Karpas-422 (cell line): ENCODE results near the gene RASSF3. TPM values are rescaled to one million over a fixed set of nuclear protein-coding genes. Genes with fewer than 3 reads are reported as not detected.

Source experiments
- DNase-seq: peaks from one replicate; pipeline ENCODE4 v3.0.0-alpha.2; 2015
- H2AFZ ChIP-seq: fragments of 200-600 bp; sonication (generic); 2 replicates; pipeline ENCODE4 v1.6.1; 2014; ENCODE audit warnings: antibody characterized with exemption, low read length, mixed read lengths
- H3K27ac ChIP-seq: fragments of 200-600 bp; sonication (generic); 2 replicates; pipeline ENCODE4 v1.5.1; 2014; ENCODE audit warnings: mild to moderate bottlenecking, low read length, moderate library complexity
- H3K27me3 ChIP-seq: fragments of 200-600 bp; sonication (generic); 2 replicates; pipeline ENCODE4 v1.6.1; 2014; ENCODE audit warnings: low read length, mixed read lengths
- H3K36me3 ChIP-seq: fragments of 200-600 bp; sonication (generic); 2 replicates; pipeline ENCODE4 v1.6.1; 2014; ENCODE audit warnings: low read length, mixed read lengths; ENCODE audit not compliant: insufficient read depth
- H3K4me1 ChIP-seq: fragments of 200-600 bp; sonication (generic); 2 replicates; pipeline ENCODE4 v1.6.1; 2014; ENCODE audit warnings: mild to moderate bottlenecking, low read length, mixed read lengths
- H3K4me2 ChIP-seq: fragments of 200-600 bp; sonication (generic); 2 replicates; pipeline ENCODE4 v1.6.1; 2014; ENCODE audit warnings: low read length, low read depth, mild to moderate bottlenecking; ENCODE audit not compliant: poor library complexity, severe bottlenecking
- H3K4me3 ChIP-seq: fragments of 200-600 bp; sonication (generic); 2 replicates; pipeline ENCODE4 v1.5.1; 2014; ENCODE audit warnings: mild to moderate bottlenecking, antibody characterized with exemption, low read length, mixed read lengths
- H3K79me2 ChIP-seq: fragments of 200-600 bp; sonication (generic); 2 replicates; pipeline ENCODE4 v1.6.1; 2014; ENCODE audit warnings: mild to moderate bottlenecking, low read length, mixed read lengths
- H3K9ac ChIP-seq: fragments of 200-600 bp; sonication (generic); 2 replicates; pipeline ENCODE4 v1.6.0; 2014; ENCODE audit warnings: low read length
- H3K9me2 ChIP-seq: fragments of 200-600 bp; sonication (generic), shearing (Covaris generic); replicated peaks from 2 replicates; pipeline ENCODE4 v1.6.0; 2014; ENCODE audit warnings: mild to moderate bottlenecking, low read length, moderate library complexity; ENCODE audit not compliant: insufficient read depth
- H3K9me3 ChIP-seq: fragments of 300-700, 200-600 bp; sonication (generic); 2 replicates; pipeline ENCODE4 v1.6.1; 2014; ENCODE audit warnings: low read length, mixed read lengths
- H4K20me1 ChIP-seq: fragments of 200-600 bp; sonication (generic); 2 replicates; pipeline ENCODE4 v1.6.1; 2014; ENCODE audit warnings: mild to moderate bottlenecking, antibody characterized with exemption, low read length, low read depth; ENCODE audit not compliant: insufficient read depth
- total RNA-seq: library from RNA; depleted of rRNA; stranded (reverse); fragments of >200 nt; shearing (Covaris generic); gene quantifications from 2 replicates; pipeline ENCODE4 v1.2.3, GENCODE V29; 2014; ENCODE audit warnings: low replicate concordance

Gene RASSF3
- total RNA-seq, 1 experiment from 2014 or later = 21.5 TPM

DNA sequence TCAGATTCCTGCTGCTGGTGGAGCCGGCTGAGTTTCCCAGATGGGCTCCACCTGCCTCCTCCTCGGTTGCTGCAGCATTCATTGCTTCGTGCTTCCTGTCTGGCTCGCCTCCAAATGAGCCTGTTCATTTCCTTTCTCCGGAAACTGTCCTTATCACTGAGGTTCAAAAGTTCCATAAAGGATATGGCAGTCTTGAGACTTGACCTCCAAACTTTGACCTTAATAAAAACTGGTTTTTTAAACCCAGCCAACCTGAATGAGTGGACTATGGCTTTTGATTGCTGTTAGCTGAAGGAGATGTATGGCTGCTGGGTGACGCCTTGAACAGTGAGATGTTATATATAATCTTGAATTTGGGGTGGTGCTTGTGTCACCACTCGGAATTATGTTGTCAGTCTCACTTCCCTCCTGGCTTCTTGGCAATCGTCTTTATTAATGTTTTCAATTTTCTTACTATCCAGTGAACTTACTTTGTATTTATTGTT, 62.7 kb downstream of the RASSF3 start:
- Histone ChIP-seq H3K79me2 (peaks cover 94% of the 10 kb centered on the region), H3K4me1 (peaks cover 84% of the 10 kb centered on the region), H3K9me2 (no peaks in the 10 kb centered on the region), H3K9ac (peak overlapping the region; percentile 26; the same call in 1 of the 2 replicates), H3K4me3 (0 out of 2 replicates have a peak overlapping the region, but pooled peaks have one; percentile 7), H2AFZ (no peak overlapping the region), H3K4me2 (peak overlapping the region; percentile 45), H3K9me3 (no peaks in the 10 kb centered on the region), H4K20me1 (peaks cover 5% of the 10 kb centered on the region; the same call in 1 of the 2 replicates), H3K27ac (peak overlapping the region; percentile 81), H3K36me3 (no peaks in the 10 kb centered on the region), H3K27me3 (no peaks in the 10 kb centered on the region)
- no peak for DNase-seq

DNA sequence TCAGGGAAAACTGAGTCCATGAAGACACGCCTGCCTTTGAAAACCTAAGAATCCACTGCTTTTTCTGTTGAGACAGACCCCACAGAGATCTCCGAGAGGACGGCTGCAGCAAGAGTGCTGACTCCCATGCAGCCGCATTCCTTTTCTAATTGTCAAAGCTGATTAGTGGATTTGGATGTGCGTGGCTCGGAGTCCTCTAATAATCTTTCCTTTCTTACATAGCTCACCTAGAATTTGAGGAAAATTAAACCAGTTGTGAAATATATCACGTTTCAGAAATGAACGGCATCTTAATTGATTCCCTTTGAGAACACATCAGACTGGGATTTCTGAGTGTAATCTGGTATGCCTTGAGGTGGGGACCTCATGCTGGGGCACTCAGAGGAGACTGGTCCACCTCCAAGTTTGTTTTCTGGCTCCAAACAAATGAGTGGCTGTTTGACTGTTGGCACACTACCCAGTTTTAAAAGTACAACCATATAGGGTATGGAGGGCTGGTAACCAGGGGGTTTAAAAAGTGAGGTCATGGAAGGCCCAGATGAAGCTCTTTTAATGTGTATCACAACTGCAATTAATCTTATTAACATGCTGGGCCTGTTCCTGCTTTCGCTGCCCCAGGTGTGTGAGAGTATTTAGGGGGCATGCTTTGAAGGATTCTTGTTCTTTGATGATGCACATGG, 63.3 kb downstream of the RASSF3 start:
- no peak overlapping the region for H2AFZ ChIP-seq
- DNase-seq = peak; percentile 56
- peak overlapping the region; percentile 11; the same call in 1 of the 2 replicates for H3K4me3 ChIP-seq
- peak overlapping the region; percentile 25 for H3K9ac ChIP-seq
- H3K4me2 ChIP-seq = peak overlapping the region; percentile 45
- peak overlapping the region; percentile 81 for H3K27ac ChIP-seq
- peaks cover 80% of the 10 kb centered on the region for H3K4me1 ChIP-seq
- peaks cover 94% of the 10 kb centered on the region for H3K79me2 ChIP-seq
- no peaks in the 10 kb centered on the region for H3K27me3 ChIP-seq
- H3K9me2 ChIP-seq = no peaks in the 10 kb centered on the region
- H3K9me3 ChIP-seq = no peaks in the 10 kb centered on the region
- H3K36me3 ChIP-seq = no peaks in the 10 kb centered on the region
- H4K20me1 ChIP-seq = peaks cover 6% of the 10 kb centered on the region

DNA sequence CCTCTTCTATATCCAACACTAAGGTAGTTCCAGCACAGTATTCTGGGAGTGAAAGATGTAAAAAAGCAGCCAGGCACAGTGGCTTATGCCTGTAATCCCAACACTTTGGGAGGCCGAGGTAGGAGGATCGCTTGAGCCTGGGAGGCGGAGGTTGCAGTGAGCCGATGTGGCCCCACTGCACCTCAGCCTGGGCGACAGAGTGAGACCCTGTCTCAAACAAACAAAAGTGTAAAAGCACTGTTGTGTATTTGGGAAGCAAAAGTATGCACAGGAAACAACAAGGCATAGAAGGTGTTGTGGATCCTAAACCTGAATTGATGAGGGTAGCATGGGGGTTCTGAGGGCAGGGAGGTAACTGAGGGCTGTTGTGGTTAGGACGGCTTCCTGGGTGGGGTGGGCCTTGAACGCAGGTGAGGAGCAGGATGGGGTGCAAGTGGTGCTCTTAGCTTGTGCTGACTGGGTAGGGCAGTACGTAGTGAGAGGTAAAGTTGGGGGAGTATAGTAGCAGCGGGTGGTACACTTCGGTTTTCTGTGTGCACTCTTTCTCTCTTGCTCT, 64.2 kb downstream of the RASSF3 start:
- no peak for DNase-seq
- Histone ChIP-seq H3K27ac (peak overlapping the region; percentile 81), H2AFZ (no peak overlapping the region), H3K9me2 (no peaks in the 10 kb centered on the region), H3K9ac (no peak overlapping the region), H3K36me3 (no peaks in the 10 kb centered on the region), H3K4me3 (no peak overlapping the region), H3K4me2 (no peak overlapping the region), H3K9me3 (no peaks in the 10 kb centered on the region), H3K4me1 (peaks cover 75% of the 10 kb centered on the region), H3K79me2 (peaks cover 94% of the 10 kb centered on the region), H4K20me1 (peaks cover 6% of the 10 kb centered on the region), H3K27me3 (no peaks in the 10 kb centered on the region)

DNA sequence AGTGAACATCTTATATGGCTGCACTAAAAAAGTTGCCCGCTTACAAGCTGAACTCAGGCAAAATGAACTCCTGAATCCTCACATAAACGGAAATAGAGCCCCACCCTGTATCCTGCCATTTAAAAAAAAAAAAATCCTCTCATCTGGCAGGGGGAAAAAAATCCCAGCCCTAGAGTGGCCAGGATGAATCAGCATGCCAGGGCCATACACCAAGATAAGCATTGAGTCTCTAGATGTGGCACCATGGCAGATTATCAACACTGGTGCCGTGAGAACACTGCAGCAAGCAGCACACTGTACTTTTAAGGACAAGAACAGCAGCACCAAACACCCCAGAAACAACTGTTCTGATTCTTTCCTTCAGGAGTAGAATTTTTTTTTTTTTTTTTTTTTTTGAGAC, 65.5 kb downstream of the RASSF3 start:
- Histone ChIP-seq H3K9ac (no peak overlapping the region), H2AFZ (no peak overlapping the region), H3K4me1 (peaks cover 67% of the 10 kb centered on the region), H3K27me3 (no peaks in the 10 kb centered on the region), H3K9me2 (no peaks in the 10 kb centered on the region), H3K4me2 (no peak overlapping the region), H3K27ac (peak overlapping the region; percentile 33), H3K9me3 (no peaks in the 10 kb centered on the region), H3K79me2 (peaks cover 94% of the 10 kb centered on the region), H3K4me3 (no peak overlapping the region), H3K36me3 (no peaks in the 10 kb centered on the region), H4K20me1 (peaks cover 6% of the 10 kb centered on the region)
- peak; percentile 40 for DNase-seq

DNA sequence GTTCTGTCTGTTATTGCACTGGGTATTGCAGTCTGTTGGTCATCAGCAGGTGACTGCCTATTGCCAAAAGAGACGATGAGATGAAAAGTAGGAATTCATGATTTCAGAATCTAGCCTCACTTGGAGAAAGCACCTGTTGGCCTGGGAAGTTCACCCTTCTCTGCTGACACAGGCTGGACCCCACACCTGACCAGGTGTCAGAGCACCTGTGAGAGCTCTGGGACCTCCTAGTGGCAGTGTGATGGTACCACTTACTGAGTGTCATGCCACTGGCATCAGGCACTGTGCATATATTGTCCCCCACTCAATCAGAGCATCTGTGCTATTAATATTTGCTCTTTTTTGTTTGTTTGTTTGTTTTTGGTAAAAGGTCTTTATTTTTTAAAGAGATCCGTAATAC, 68.0 kb downstream of the RASSF3 start:
- H3K9me2 ChIP-seq = no peaks in the 10 kb centered on the region
- no peak overlapping the region for H2AFZ ChIP-seq
- H3K36me3 ChIP-seq = no peaks in the 10 kb centered on the region
- peaks cover 49% of the 10 kb centered on the region for H3K4me1 ChIP-seq
- H3K4me3 ChIP-seq = no peak overlapping the region
- no peaks in the 10 kb centered on the region for H3K27me3 ChIP-seq
- H4K20me1 ChIP-seq = peaks cover 6% of the 10 kb centered on the region
- H3K27ac ChIP-seq = no peak overlapping the region
- peaks cover 95% of the 10 kb centered on the region for H3K79me2 ChIP-seq
- H3K9me3 ChIP-seq = no peaks in the 10 kb centered on the region
- no peak overlapping the region for H3K4me2 ChIP-seq
- peak; percentile 43 for DNase-seq
- no peak overlapping the region for H3K9ac ChIP-seq

DNA sequence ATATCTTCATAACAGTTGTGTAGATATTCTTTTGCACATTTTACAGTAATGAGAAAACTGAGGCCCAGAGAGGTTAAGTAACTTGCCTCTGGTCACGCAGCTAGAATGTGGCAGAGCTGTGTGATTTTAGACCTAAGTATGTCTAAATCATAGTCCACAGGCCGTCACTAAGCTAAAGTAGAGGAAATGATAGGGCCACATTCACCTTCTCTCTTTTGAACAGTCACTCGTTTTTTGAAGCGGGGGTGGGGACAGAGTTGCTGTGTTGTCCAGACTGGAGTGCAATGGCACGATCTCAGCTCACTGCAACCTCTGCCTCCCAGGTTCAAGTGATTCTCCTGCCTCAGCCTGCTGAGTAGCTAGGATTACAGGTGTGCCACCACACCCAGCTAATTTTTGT, 68.5 kb downstream of the RASSF3 start:
- peaks cover 95% of the 10 kb centered on the region for H3K79me2 ChIP-seq
- H3K9me3 ChIP-seq = no peaks in the 10 kb centered on the region
- H3K9ac ChIP-seq = no peak overlapping the region
- no peaks in the 10 kb centered on the region for H3K27me3 ChIP-seq
- H4K20me1 ChIP-seq = peaks cover 6% of the 10 kb centered on the region
- H3K4me1 ChIP-seq = peaks cover 44% of the 10 kb centered on the region
- H3K36me3 ChIP-seq = no peaks in the 10 kb centered on the region
- no peak overlapping the region for H2AFZ ChIP-seq
- H3K27ac ChIP-seq = no peak overlapping the region
- H3K4me3 ChIP-seq = no peak overlapping the region
- H3K9me2 ChIP-seq = no peaks in the 10 kb centered on the region
- no peak for DNase-seq
- no peak overlapping the region for H3K4me2 ChIP-seq

DNA sequence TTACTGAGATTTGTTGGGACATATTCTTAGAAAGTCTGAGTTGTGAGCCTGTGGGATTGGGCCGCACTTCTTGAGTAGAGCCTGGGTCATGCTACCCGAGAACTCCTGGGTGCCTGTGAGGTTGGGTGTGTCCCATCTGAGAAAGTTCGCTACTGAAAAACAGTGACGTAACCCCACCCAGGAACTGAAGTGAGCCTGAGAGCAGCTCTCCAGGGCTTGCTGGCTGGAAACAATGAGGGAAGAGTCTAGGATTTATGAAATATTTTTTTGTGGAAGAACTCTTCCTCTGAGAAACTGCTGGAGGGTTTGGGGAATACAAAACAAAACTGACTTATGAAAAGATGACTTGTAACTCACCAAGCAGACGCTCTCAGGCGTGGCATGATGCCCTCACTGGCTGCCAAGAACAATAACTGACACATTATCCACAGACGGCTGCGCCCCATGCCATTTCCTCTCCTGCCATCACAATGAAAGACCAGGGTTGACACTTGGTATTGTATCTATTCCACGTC, 69.2 kb downstream of the RASSF3 start:
- Histone ChIP-seq H3K9me2 (no peaks in the 10 kb centered on the region), H3K27me3 (no peaks in the 10 kb centered on the region)

DNA sequence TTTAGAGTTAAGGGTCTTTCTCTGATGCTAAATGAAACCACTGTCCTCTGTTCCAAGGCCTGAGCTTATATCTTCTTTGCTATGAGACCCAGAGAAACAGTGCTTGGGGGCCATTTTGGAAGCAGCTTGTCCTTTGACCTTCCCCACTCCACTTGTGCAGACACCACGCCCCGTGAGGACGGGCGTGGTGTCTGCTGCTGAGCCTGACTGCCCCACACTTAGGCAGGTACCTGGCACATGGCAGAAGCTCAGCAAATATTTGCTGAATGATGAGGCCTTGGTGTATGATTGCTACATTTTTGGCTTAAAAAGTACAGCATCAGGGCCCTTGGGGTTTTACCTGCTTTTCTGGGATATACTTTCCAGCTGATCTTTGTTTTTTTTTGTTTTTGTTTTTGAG, 69.9 kb downstream of the RASSF3 start:
- no peaks in the 10 kb centered on the region for H3K9me2 ChIP-seq
- no peaks in the 10 kb centered on the region for H3K9me3 ChIP-seq
- DNase-seq = peak; percentile 36
- H4K20me1 ChIP-seq = peaks cover 6% of the 10 kb centered on the region; the same call in 1 of the 2 replicates
- peaks cover 35% of the 10 kb centered on the region for H3K4me1 ChIP-seq
- H3K36me3 ChIP-seq = no peaks in the 10 kb centered on the region
- no peak overlapping the region for H2AFZ ChIP-seq
- no peaks in the 10 kb centered on the region for H3K27me3 ChIP-seq
- H3K9ac ChIP-seq = no peak overlapping the region
- H3K4me2 ChIP-seq = no peak overlapping the region
- H3K4me3 ChIP-seq = no peak overlapping the region
- peaks cover 91% of the 10 kb centered on the region for H3K79me2 ChIP-seq
- H3K27ac ChIP-seq = no peak overlapping the region

More for the DNA sequence above, 69.2 kb downstream of the RASSF3 start:
- Histone ChIP-seq H3K27ac (no peak overlapping the region), H2AFZ (no peak overlapping the region), H3K9ac (no peak overlapping the region), H3K9me3 (no peaks in the 10 kb centered on the region), H3K4me1 (peaks cover 36% of the 10 kb centered on the region), H3K36me3 (no peaks in the 10 kb centered on the region), H3K4me2 (no peak overlapping the region), H3K79me2 (peaks cover 93% of the 10 kb centered on the region), H4K20me1 (peaks cover 6% of the 10 kb centered on the region; the same call in 1 of the 2 replicates), H3K4me3 (no peak overlapping the region)
- DNase-seq = peak; percentile 40
